Stimulated activated naive CD8-positive, alpha-beta T cell treated with anti-CD3 and anti-CD28 coated beads, Interleukin-15, Interleukin-2, amounts not matched to agents 100 U/mL and 50 U/mL, for 24 hours (primary cell): ENCODE data around the gene NME9.
"Not testable (repeated sequence)": the region's sequence is repeated elsewhere in the genome, so short reads cannot be mapped to it uniquely, and the experiment has no call there.

Experiments used
- ATAC-seq: fragments of 150-1000 bp; cut with Tn5 transposase; one replicate; pipeline ENCODE4 v1.10.0; 2021
- DNase-seq: peaks from one replicate; pipeline ENCODE4 v3.0.0; 2021

The NME9 gene

GRCh38 chr3:138329127-138329983 is at the start of gene NME9:
NME9 (minus strand) TSS chr3:138329851; CDS start chr3:138329335, 516 bp downstream.
- DNase-seq, result peak; percentile 89
- ATAC-seq, result peak; percentile 91

GRCh38 chr3:138378990-138379389 is 49.3 kb upstream of the NME9 start:
- ATAC-seq, result no peak
- DNase-seq, result no peak

GRCh38 chr3:138378331-138378730 is 48.7 kb upstream of the NME9 start:
- ATAC-seq (no peak), DNase-seq (no peak)

- ATAC-seq (no peak), DNase-seq (no peak)
These were observed 48.2 kb upstream of the NME9 start for GRCh38 chr3:138377804-138378203.

DNA sequence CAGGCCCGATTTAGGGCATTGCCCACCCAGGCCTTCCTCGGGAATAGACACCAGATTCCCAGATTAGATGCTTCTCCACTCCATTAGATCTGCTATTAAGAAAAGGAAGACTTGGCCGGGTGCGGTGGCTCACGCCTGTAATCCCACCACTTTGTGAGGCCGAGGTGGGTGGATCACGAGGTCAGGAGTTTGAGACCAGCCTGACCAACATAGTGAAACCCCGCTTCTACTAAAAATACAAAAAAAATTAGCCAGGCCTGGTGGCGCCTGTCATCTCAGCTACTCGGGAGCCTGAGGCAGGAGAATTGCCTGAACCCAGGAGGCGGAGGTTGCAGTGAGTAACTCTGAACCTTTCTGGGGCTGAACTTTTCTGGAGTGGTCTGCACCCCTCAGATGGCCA is 47.6 kb upstream of the NME9 start:
- not testable (repeated sequence) for DNase-seq, ATAC-seq

GRCh38 chr3:138376663-138377062 is 47.0 kb upstream of the NME9 start:
- no peak for ATAC-seq
- DNase-seq, result no peak

- no peak for DNase-seq
- ATAC-seq, result no peak
These were observed 45.8 kb upstream of the NME9 start for GRCh38 chr3:138375447-138375846.

- no peak for ATAC-seq
- DNase-seq, result no peak
These were observed 45.0 kb upstream of the NME9 start for GRCh38 chr3:138374573-138375134.

DNA sequence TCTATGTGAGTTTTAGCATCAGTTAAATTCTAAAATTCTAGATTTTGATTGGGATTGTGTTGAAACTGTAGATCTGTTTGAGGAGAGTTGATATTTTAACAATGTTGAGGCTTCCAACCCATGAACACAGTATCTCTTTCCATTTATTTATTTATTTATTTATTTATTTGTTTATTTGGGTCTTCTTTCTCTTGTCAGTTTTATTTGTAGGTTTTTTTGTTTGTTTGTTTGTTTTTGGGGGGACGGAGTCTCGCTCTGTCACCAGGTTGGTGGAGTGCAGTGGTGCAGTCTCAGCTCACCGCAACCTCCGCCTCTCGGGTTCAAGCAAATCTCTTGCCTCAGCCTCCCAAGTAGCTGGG is 44.1 kb upstream of the NME9 start:
- DNase-seq (no peak), ATAC-seq (no peak)

- DNase-seq (no peak), ATAC-seq (no peak)
These were observed 43.6 kb upstream of the NME9 start for GRCh38 chr3:138373087-138373735.

DNA sequence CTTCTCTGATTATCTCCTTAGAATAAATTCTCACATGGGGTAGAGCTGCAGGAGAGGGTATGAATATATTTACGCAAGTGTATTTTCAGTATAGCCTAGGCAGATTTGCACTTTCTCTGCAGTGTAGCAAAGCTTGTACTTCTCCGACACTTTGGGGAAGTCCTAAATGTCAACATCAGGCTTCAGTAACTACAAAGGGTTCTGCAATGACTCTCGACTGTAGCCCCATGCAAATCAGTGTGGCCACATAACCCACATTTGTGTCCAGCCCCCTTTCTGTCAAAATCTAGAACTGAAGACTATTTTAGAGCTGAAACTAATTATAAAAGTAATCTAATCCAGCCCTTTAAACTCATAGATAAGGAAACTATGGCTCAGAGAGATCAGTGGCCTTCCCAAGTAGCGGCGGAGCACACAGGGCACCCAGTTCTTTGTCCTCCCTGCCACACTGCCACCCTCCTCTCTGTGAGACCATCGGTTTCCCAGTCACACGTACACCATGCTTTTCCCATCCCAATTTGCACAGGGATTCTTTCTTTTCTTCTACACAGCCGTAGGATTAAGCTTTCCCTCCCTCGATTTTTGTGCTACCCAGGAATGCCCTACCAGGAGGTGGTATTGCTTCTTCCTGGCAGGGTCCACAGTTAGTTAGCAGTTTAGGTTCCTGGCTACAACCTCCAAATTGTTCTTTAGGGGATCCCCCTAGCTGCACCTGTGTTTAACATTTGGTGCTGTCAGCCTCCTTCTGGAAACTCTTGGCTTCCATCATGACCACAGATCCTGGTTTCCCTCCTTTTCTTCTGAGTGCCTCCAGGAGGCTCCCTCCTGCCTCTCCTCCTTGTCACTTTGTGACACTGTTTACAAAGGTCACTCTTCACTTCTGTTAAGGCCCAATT is 41.7 kb upstream of the NME9 start:
- ATAC-seq, result peak; percentile 92
- DNase-seq, result no peak

GRCh38 chr3:138370321-138370720 is 40.7 kb upstream of the NME9 start:
- DNase-seq (no peak), ATAC-seq (no peak)

DNA sequence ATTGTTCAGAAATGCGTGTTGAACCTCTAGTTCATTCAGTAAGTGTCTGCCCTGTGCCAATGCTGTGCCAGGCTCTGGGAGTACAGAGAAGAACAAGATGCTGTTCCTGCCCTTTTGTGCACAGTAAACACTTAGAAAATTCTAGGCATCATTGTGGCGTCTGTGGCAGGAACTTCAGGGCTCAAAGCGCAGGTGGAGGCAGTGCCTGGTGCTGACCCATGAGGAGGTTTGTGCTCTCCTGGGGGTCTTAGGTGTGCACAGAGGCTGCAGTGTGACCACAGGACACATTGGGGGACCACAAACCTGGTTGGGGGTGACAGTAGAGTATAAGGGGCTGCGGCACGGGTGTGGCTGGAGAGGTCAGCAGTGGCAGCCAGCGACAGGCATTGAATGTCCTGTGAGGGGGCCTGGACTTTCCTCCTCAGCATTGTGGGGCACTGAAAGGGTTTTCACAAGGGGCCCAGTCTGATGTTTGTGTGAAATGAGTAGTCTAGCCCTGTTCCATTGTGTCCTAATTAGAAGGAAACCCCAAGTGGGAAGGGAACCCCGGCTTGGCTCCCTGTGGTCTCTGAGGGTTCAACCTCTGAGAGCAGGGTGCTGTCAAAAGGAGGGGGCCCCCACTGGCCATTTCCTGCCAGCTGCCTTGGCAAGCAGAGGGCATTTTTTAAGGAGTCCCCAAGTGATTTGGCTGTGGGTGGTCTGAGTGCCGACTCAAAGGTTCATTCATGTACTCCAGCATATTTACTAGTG is 39.7 kb upstream of the NME9 start:
- no peak for ATAC-seq

DNA sequence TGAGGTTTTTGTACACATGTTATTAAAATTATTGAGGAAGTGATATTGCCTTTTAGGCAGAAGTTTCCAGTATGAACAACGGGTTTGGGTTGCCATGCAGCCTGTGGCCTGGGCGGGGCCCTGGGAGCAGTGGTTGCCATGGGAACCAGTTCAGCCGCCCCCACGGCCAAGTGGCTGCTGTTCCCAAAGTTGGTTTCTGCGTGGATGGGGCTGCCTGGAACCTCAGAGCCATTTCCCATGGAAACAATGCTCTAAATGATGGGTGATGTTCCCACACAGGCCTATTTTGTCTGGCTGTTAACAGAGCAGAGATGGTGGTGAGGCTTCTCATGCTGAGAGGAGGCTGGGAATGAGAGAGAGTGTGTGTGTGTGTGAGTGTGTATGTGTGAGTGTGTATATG is 38.3 kb upstream of the NME9 start:
- ATAC-seq (no peak), DNase-seq (no peak)

More for the DNA sequence above, 39.7 kb upstream of the NME9 start:
- DNase-seq, result no peak

DNA sequence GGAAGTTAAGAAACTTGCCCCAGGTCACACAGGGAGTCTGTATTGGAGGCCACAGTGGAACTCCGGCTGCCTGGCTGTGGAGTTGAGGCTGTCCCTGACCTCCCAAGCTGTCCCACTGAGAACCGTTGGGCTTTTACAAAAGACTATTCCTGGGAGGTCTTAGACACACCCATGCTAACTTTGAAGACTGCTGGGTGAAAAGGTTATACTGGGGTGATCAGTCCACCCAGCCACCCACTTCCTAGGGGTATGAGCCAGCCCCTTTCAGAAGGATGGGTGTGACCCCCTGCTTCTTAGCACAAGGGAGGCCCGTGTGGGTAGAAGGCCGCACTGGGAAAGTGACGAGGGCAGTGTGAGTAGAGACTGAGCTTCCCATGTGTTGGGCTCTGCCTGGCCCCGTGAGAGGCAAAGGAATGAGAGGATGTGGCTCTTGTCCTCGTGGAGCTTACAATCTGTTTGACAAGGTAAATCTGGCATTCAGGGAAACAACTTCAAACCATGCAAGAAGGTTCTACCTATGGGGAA is 37.7 kb upstream of the NME9 start:
- ATAC-seq (no peak), DNase-seq (no peak)

DNA sequence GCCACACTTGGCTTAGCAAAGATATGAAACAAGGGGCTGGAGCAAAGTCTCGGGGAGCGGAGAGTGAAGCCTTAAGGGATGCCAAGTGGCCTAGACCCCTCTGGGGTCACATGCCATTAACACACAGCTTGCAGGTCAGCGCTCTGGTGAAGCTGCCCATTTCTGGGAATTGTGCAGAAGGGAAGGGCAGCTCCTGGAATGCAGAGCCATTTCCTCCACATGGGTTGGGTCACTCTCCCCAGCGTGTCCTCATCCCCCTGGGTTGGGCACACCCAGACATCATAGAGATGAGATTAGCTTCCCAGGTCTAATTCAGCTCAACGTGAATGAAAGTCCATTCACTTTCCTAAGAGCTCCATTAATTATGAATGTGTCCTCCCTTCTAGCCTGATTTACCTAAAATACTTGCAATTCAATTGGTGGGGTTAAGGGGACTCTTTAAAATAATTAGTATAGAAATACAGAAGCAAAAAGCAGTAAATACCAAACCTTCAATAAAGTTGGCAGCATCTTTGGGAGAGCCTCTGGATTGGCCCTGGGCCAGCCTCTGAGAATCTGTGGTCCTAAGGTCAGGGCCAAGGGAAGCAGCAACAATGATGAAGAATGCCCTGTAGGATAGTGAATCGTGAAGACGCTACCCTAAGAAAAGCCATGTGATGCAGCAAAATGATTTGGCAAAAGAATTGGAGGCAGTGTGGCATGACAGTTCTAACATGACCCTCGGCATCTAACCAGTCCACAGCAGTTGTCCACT is 36.5 kb upstream of the NME9 start:
- ATAC-seq (no peak), DNase-seq (no peak)

- DNase-seq (no peak), ATAC-seq (no peak)
These were observed 35.6 kb upstream of the NME9 start for GRCh38 chr3:138365253-138365555.

GRCh38 chr3:138364356-138365252 is 35.0 kb upstream of the NME9 start:
- ATAC-seq (no peak), DNase-seq (no peak)

GRCh38 chr3:138363322-138363721 is 33.7 kb upstream of the NME9 start:
- DNase-seq (no peak), ATAC-seq (no peak)

DNA sequence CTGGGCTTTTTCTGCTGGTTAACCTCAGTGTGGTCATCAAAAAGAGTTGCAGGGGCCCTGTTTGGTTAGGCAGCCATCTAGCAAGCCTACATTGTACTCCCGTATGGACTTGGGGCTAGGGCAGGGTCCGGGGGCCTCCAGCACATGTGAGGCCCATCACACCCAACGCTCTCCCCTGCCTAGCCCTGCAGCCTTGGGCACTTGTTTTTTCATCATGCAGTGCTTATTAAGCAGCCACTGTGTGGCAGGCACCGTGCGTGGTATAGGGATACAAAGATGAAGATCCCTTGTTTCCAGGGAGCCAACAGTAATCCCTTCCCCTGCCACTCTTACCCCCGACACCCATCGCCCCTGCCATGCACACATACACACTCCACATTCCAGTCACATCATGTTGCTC is 32.9 kb upstream of the NME9 start:
- no peak for DNase-seq
- no peak for ATAC-seq
